H1 (cell line): ENCODE data around the gene EED. TPM values are rescaled to one million over a fixed set of nuclear protein-coding genes. Genes with fewer than 3 reads are reported as not detected.

Experiments
- CTCF ChIA-PET: fragments of 300-600 bp; sonication (Branson Sonifier 250); formaldehyde crosslinking; loops from one replicate; lab custom pipeline; 2021; ENCODE audit not compliant: partially characterized antibody; lab: Charles Lee
- POLR2A ChIA-PET: fragments of 300-600 bp; sonication (Branson Sonifier 250); formaldehyde crosslinking; loops from one replicate; lab custom pipeline; 2021; ENCODE audit warnings: inconsistent platforms; ENCODE audit not compliant: partially characterized antibody; lab: Charles Lee
- DNase-seq, 2 experiments: peaks; one replicate each; pipeline versions ENCODE4 v3.0.0 to v3.0.0-alpha.2; 2010 to 2022; ENCODE audit warnings: low spot score in 2 of 2, low read depth in 1 of 2, mixed read lengths in 1 of 2
- FAIRE-seq: peaks from 2 replicates; lab custom pipeline; 2011; peaks lifted over from hg19 to GRCh38; lab: Jason Lieb, UNC
- H2AFZ ChIP-seq: 2 replicates; pipeline ENCODE4 v1.8.1; 2012; ENCODE audit warnings: low read length, inconsistent platforms
- H2AK5ac ChIP-seq: 2 replicates; pipeline ENCODE4 v1.6.1; 2013; ENCODE audit warnings: low read depth, low read length
- H2BK120ac ChIP-seq: replicated peaks from 2 replicates; pipeline ENCODE3; 2013; ENCODE audit warnings: low read depth, low read length, inconsistent platforms
- H2BK12ac ChIP-seq: 2 replicates; pipeline ENCODE4 v1.6.1; 2013; ENCODE audit warnings: low read depth, low read length
- H2BK15ac ChIP-seq: 2 replicates; pipeline ENCODE4 v1.6.1; 2013; ENCODE audit warnings: low read length
- H2BK20ac ChIP-seq: 2 replicates; pipeline ENCODE4 v1.6.1; 2013; ENCODE audit warnings: low read length
- H2BK5ac ChIP-seq: 2 replicates; pipeline ENCODE4 v1.6.1; 2013; ENCODE audit warnings: low read depth, low read length
- H3K14ac ChIP-seq: 2 replicates; pipeline ENCODE4 v1.6.1; 2013; ENCODE audit warnings: inconsistent platforms; ENCODE audit not compliant: insufficient read length
- H3K18ac ChIP-seq: 2 replicates; pipeline ENCODE4 v1.6.1; 2013; ENCODE audit warnings: low read length; ENCODE audit errors: extremely low read depth
- H3K23ac ChIP-seq: 2 replicates; pipeline ENCODE4 v1.6.1; 2013; ENCODE audit warnings: inconsistent platforms; ENCODE audit not compliant: insufficient read length
- H3K23me2 ChIP-seq: 2 replicates; pipeline ENCODE4 v1.6.1; 2013; ENCODE audit warnings: low read depth, low read length
- H3K27ac ChIP-seq: 2 replicates; pipeline ENCODE4 v1.6.1; 2011; ENCODE audit warnings: low read depth, low read length, inconsistent platforms
- H3K27me3 ChIP-seq, 4 experiments: replicated peaks in 1 of 4; 1 replicate in 1 of 4; 2 replicates in 3 of 4; pipeline versions ENCODE4 v1.6.1 to v1.8.1; 2011 to 2013; ENCODE audit warnings: low read length in 3 of 4, mild to moderate bottlenecking in 3 of 4, inconsistent platforms in 2 of 4, mixed read lengths in 2 of 4, moderate library complexity in 1 of 4; ENCODE audit not compliant: control insufficient read depth in 3 of 4, insufficient read depth in 3 of 4; ENCODE audit errors: extremely low read depth in 1 of 4
- H3K36me3 ChIP-seq, 4 experiments: 2 replicates each; pipeline versions ENCODE4 v1.6.1 to v1.8.1; 2011 to 2013; ENCODE audit warnings: mild to moderate bottlenecking in 4 of 4, low read length in 3 of 4, moderate library complexity in 2 of 4, control low read depth in 1 of 4, inconsistent platforms in 1 of 4; ENCODE audit not compliant: insufficient read depth in 4 of 4, control insufficient read depth in 2 of 4
- H3K4ac ChIP-seq: replicated peaks from 2 replicates; pipeline ENCODE3; 2013; ENCODE audit warnings: low read length, low read depth, mixed read lengths, inconsistent platforms; ENCODE audit not compliant: insufficient read length
- H3K4me1 ChIP-seq, 4 experiments: replicated peaks in 1 of 4; 1 replicate in 1 of 4; 2 replicates in 3 of 4; pipeline versions ENCODE4 v1.6.1 to v1.8.1; 2011 to 2013; ENCODE audit warnings: low read length in 3 of 4, inconsistent platforms in 2 of 4, mixed read lengths in 1 of 4; ENCODE audit not compliant: insufficient read depth in 4 of 4, control insufficient read depth in 3 of 4
- H3K4me2 ChIP-seq, 2 experiments: 2 replicates each; pipeline versions ENCODE4 v1.6.1 to v1.8.1; 2011 to 2013; ENCODE audit warnings: low read depth in 2 of 2, low read length in 2 of 2, control low read depth in 1 of 2, inconsistent platforms in 1 of 2, mild to moderate bottlenecking in 1 of 2; ENCODE audit not compliant: insufficient read depth in 1 of 2
- H3K4me3 ChIP-seq, 4 experiments: fragments of 200-600, 300-600 bp in 1 of 4; sonication (generic), shearing (Covaris generic), sonication (Bioruptor Twin) in 1 of 4; 2 replicates each; pipeline versions ENCODE4 v1.5.1 to v1.8.1; 2011 to 2016; ENCODE audit warnings: low read length in 4 of 4, low read depth in 3 of 4, control low read depth in 2 of 4, inconsistent platforms in 2 of 4, mild to moderate bottlenecking in 2 of 4, mixed read lengths in 1 of 4, moderate library complexity in 1 of 4; ENCODE audit not compliant: insufficient read depth in 2 of 4; ENCODE audit errors: extremely low read depth in 1 of 4
- H3K56ac ChIP-seq: replicated peaks from 2 replicates; pipeline ENCODE3; 2013; ENCODE audit warnings: low read depth, mild to moderate bottlenecking, mixed read lengths, low read length, inconsistent platforms; ENCODE audit not compliant: insufficient read length
- H3K79me1 ChIP-seq: 2 replicates; pipeline ENCODE4 v1.6.1; 2013; ENCODE audit warnings: low read depth, low read length, control low read depth
- H3K79me2 ChIP-seq, 2 experiments: 2 replicates each; pipeline versions ENCODE4 v1.6.1 to v1.8.1; 2012 to 2013; ENCODE audit warnings: low read length in 2 of 2, mild to moderate bottlenecking in 2 of 2, inconsistent platforms in 1 of 2; ENCODE audit not compliant: insufficient read depth in 2 of 2, control insufficient read depth in 1 of 2
- H3K9ac ChIP-seq, 4 experiments: replicated peaks in 1 of 4; 1 replicate in 1 of 4; 2 replicates in 3 of 4; pipeline versions ENCODE4 v1.6.1 to v1.8.1; 2011 to 2013; ENCODE audit warnings: low read depth in 3 of 4, low read length in 3 of 4, control low read depth in 2 of 4, mild to moderate bottlenecking in 2 of 4, moderate library complexity in 2 of 4, inconsistent platforms in 1 of 4; ENCODE audit errors: extremely low read depth in 1 of 4
- H3K9me3 ChIP-seq, 2 experiments: 2 replicates each; pipeline versions ENCODE4 v1.6.1 to v1.8.1; 2012 to 2013; ENCODE audit warnings: mild to moderate bottlenecking in 2 of 2, moderate library complexity in 2 of 2, control low read depth in 1 of 2, inconsistent platforms in 1 of 2, low read depth in 1 of 2, low read length in 1 of 2, mixed read lengths in 1 of 2; ENCODE audit not compliant: insufficient read depth in 2 of 2
- H4K20me1 ChIP-seq, 2 experiments: replicated peaks in 1 of 2; 2 replicates each; pipeline versions ENCODE3 to v1.8.1; 2011 to 2013; ENCODE audit warnings: inconsistent platforms in 2 of 2, low read length in 2 of 2, mild to moderate bottlenecking in 1 of 2; ENCODE audit not compliant: insufficient read depth in 2 of 2, control insufficient read depth in 1 of 2
- H4K5ac ChIP-seq: 2 replicates; pipeline ENCODE4 v1.6.1; 2013; ENCODE audit warnings: low read length, low read depth, mixed read lengths, inconsistent platforms; ENCODE audit not compliant: insufficient read length
- H4K8ac ChIP-seq: 2 replicates; pipeline ENCODE4 v1.8.0; 2013; ENCODE audit warnings: mild to moderate bottlenecking, moderate library complexity, low read length, inconsistent platforms; ENCODE audit not compliant: insufficient read depth; ENCODE audit errors: extremely low read depth
- H4K91ac ChIP-seq: replicated peaks from 2 replicates; pipeline ENCODE3; 2013; ENCODE audit warnings: low read length, mixed read lengths, inconsistent platforms; ENCODE audit not compliant: insufficient read length
- CREB1 ChIP-seq: IDR thresholded peaks from 2 replicates; pipeline ENCODE4 v1.6.1; 2012; ENCODE audit warnings: inconsistent platforms
- CTBP2 ChIP-seq: IDR thresholded peaks from 2 replicates; pipeline ENCODE4 v1.7.0; 2011; ENCODE audit warnings: borderline replicate concordance, mild to moderate bottlenecking, moderate library complexity, mixed read lengths, low read length; ENCODE audit not compliant: insufficient read depth, insufficient read length
- CTCF ChIP-seq, 3 experiments: IDR thresholded peaks; 1 replicate in 2 of 3; 2 replicates in 1 of 3; pipeline versions ENCODE4 v1.5.1 to v1.6.1; 2011; ENCODE audit warnings: low read length in 3 of 3, mild to moderate bottlenecking in 3 of 3, inconsistent platforms in 2 of 3, low read depth in 1 of 3, moderate library complexity in 1 of 3; ENCODE audit not compliant: insufficient read depth in 1 of 3; ENCODE audit errors: control extremely low read depth in 1 of 3
- GABPA ChIP-seq: IDR thresholded peaks from 2 replicates; pipeline ENCODE4 v1.6.1; 2011; ENCODE audit warnings: mild to moderate bottlenecking, low read length, moderate library complexity, borderline replicate concordance; ENCODE audit not compliant: insufficient read depth
- KDM4A ChIP-seq: IDR thresholded peaks from one replicate; pipeline ENCODE4 v1.7.1; 2012; ENCODE audit warnings: low read depth, mild to moderate bottlenecking, moderate library complexity, low read length, inconsistent platforms; ENCODE audit not compliant: severe bottlenecking
- KDM5A ChIP-seq: fragments of 200-600 bp; IDR thresholded peaks from 2 replicates; pipeline ENCODE4 v1.7.1; 2012; ENCODE audit warnings: mild to moderate bottlenecking, low read length, inconsistent platforms, mixed read lengths
- RNF2 ChIP-seq: fragments of 200-900, 300-1000 bp; sonication (generic); IDR thresholded peaks from 2 replicates; pipeline ENCODE4 v1.7.1; 2016; ENCODE audit warnings: borderline replicate concordance, low read depth, mild to moderate bottlenecking, antibody characterized with exemption, low read length; ENCODE audit not compliant: poor library complexity, severe bottlenecking; ENCODE audit errors: missing control alignments
- SP1 ChIP-seq: IDR thresholded peaks from 2 replicates; pipeline ENCODE4 v1.6.1; 2011; ENCODE audit warnings: low read depth, low read length
- SP2 ChIP-seq: IDR thresholded peaks from 2 replicates; pipeline ENCODE4 v1.6.1; 2012; ENCODE audit warnings: mild to moderate bottlenecking, low read length, inconsistent platforms
- TAF1 ChIP-seq: IDR thresholded peaks from 2 replicates; pipeline ENCODE4 v1.6.1; 2011; ENCODE audit warnings: mild to moderate bottlenecking, low read depth, low read length
- TBP ChIP-seq: IDR thresholded peaks from 2 replicates; pipeline ENCODE4 v1.6.1; 2011; ENCODE audit warnings: low read depth, low read length, improper control_type of control experiment
- TEAD4 ChIP-seq: IDR thresholded peaks from 2 replicates; pipeline ENCODE4 v1.6.1; 2012; ENCODE audit warnings: low read depth, low read length, inconsistent platforms, mixed read lengths
- WGBS, 2 experiments: shearing (Covaris generic) in 1 of 2; methylation state at CpG; one replicate each; pipeline versions ENCODE4 v1.1.6 to v1.1.7; 2013 to 2015; ENCODE audit warnings: low lambda C conversion rate in 2 of 2, mixed read lengths in 2 of 2, inconsistent platforms in 1 of 2, low coverage in 1 of 2, missing lambda C conversion rate in 1 of 2; ENCODE audit not compliant: insufficient replicate concordance in 2 of 2, insufficient coverage in 1 of 2, insufficient read length in 1 of 2; ENCODE audit errors: extremely low coverage in 1 of 2, missing lambda C conversion rate in 1 of 2; 5-methylcytosine and 5-hydroxymethylcytosine counted together
- polyA plus RNA-seq, 7 experiments: library from polyadenylated mRNA; depleted of rRNA in 3 of 7; stranded (reverse) in 5 of 7; unstranded in 2 of 7; fragments of >200 nt in 5 of 7; fragments of 200-250 nt in 2 of 7; gene quantifications; 1 replicate in 5 of 7; 2 replicates in 1 of 7; 4 replicates in 1 of 7; pipeline versions ENCODE4 v1.2.1 to v1.2.3, GENCODE V29; 2011 to 2013; ENCODE audit warnings: missing spikeins in 2 of 7, mixed read lengths in 2 of 7
- total RNA-seq: library from RNA; stranded (reverse); fragmentation: NEBNext Ultra II Directional; extraction: Animal tissue kit (Norgen Biotek cat#: 25700); gene quantifications from 2 replicates; pipeline ENCODE4 v1.2.1, GENCODE V29; 2021

Gene EED
- total and polyA plus RNA-seq, 2 of the 8 experiments (the other 6 are each of a cell fraction or from before 2014, with no cell fraction given), result 12.6 to 26.9 TPM

GRCh38 chr11:86206337-86206695 is 38.2 kb upstream of the EED start:
- H4K20me1 ChIP-seq, result no peaks in the 10 kb centered on the region
- H3K27me3 ChIP-seq, result peaks cover 0 to 2% (median under 1%) of the 10 kb centered on the region in 4 experiments; a peak in 4 of 7 replicates
- no peak overlapping the region for H2BK15ac ChIP-seq
- H2BK120ac ChIP-seq, result no peak overlapping the region
- H3K14ac ChIP-seq, result no peak overlapping the region
- no peak overlapping the region for H2AFZ ChIP-seq
- H3K79me1 ChIP-seq, result no peaks in the 10 kb centered on the region
- no peak overlapping the region for H2BK20ac ChIP-seq
- H3K9me3 ChIP-seq, result no peaks in the 10 kb centered on the region
- H3K56ac ChIP-seq, result no peak overlapping the region
- FAIRE-seq (no peak), DNase-seq (no peak)
- no peak overlapping the region for H3K4ac ChIP-seq
- no peak overlapping the region for H4K5ac ChIP-seq
- POLR2A ChIA-PET, result interaction anchor here (0.6 to 1.2 kb wide), 2 partner anchors 12 to 590 kb away, joined by 3 read pairs; no protein-coding TSS in a partner anchor
- H3K23me2 ChIP-seq, result peaks cover 4% of the 10 kb centered on the region; the same call in 1 of the 2 replicates
- H3K36me3 ChIP-seq, result no peaks in the 10 kb centered on the region
- H3K4me1 ChIP-seq, result peaks cover 0 to 3% (median 0%) of the 10 kb centered on the region in 4 experiments; a peak in 1 of 7 replicates
- no peak overlapping the region for H3K18ac ChIP-seq
- H3K9ac ChIP-seq, result no peak overlapping the region
- no peak overlapping the region for H4K91ac ChIP-seq
- no peak overlapping the region for H3K4me2 ChIP-seq
- H3K4me3 ChIP-seq, result no peak overlapping the region
- H3K27ac ChIP-seq, result no peak overlapping the region
- 88% methylated on average over 2 of the region's 2 CpGs; no CpG with 5 or more reads in 1 of the 2 experiments for WGBS, 2 experiments
- H2BK5ac ChIP-seq, result no peak overlapping the region
- H2AK5ac ChIP-seq, result no peak overlapping the region
- CTCF ChIA-PET, result interaction anchor here (1.1 to 2.5 kb wide), 3 partner anchors 10 to 351 kb away, joined by 3 to 13 read pairs (median 4); partner anchors contain the start of gene CCDC83
- no peak overlapping the region for H4K8ac ChIP-seq
- H3K23ac ChIP-seq, result no peak overlapping the region
- no peak overlapping the region for H2BK12ac ChIP-seq
- no peaks in the 10 kb centered on the region for H3K79me2 ChIP-seq
- TF ChIP-seq RNF2 (no peak), TEAD4 (no peak), KDM4A (no peak), TAF1 (no peak), CTBP2 (no peak), GABPA (no peak), SP1 (no peak), SP2 (no peak), CTCF (IDR thresholded peaks at IDR 0.05; ENCODE audit: control extremely low read depth in 1 of 3, insufficient read depth in 1 of 3, low read depth in 1 of 3, low read length in 3 of 3) (no peak), KDM5A (no peak), TBP (no peak), CREB1 (no peak)
